ENCODE data around the gene CPM. TPM values are rescaled to one million over a fixed set of nuclear protein-coding genes. Genes with fewer than 3 reads are reported as not detected.

The CPM gene
- total and polyA plus RNA-seq, 2 of the 4 experiments (the other 2 are of a cell fraction) = 2.0 to 8.8 TPM

- Histone ChIP-seq H3K4ac (ENCODE audit: low read depth, low read length) (no peak overlapping the region), H3K14ac (replicated peaks; ENCODE audit: low read depth, low read length) (no peak overlapping the region), H3K27me3 (ENCODE audit: control insufficient read depth, insufficient read depth, low read length) (no peaks in the 10 kb centered on the region), H3K9me3 (ENCODE audit: control insufficient read depth, insufficient read depth, low read length) (no peaks in the 10 kb centered on the region), H2BK15ac (ENCODE audit: low read depth, low read length) (no peak overlapping the region), H2AK5ac (ENCODE audit: low read depth, low read length) (no peak overlapping the region), H4K91ac (ENCODE audit: insufficient read depth, low read depth, low read length) (no peak overlapping the region), H3K79me1 (ENCODE audit: low read depth in 1 of 2, low read length in 2 of 2) (no peaks in the 10 kb centered on the region), H2AFZ (replicated peaks; ENCODE audit: low read length, poor library complexity) (peak overlapping the region; percentile 13), H4K5ac (ENCODE audit: low read depth, low read length) (no peak overlapping the region), H3K4me3 (ENCODE audit: insufficient read depth, low read depth, low read length) (no peak overlapping the region), H3K56ac (ENCODE audit: extremely low read depth, insufficient read depth, low read length) (no peak overlapping the region), H3K4me1 (ENCODE audit: control insufficient read depth, insufficient read depth, low read length) (peaks cover 12% of the 10 kb centered on the region), H4K20me1 (ENCODE audit: insufficient read depth, low read length) (no peaks in the 10 kb centered on the region), H2BK20ac (ENCODE audit: low read depth, low read length) (no peak overlapping the region), H2BK120ac (ENCODE audit: low read depth, low read length) (no peak overlapping the region), H3K9me1 (ENCODE audit: insufficient read depth, low read length) (peaks cover 10% of the 10 kb centered on the region; the same call in 1 of the 2 replicates), H4K8ac (ENCODE audit: low read depth in 2 of 2, low read length in 2 of 2) (no peak overlapping the region), H2BK5ac (ENCODE audit: low read depth, low read length, poor library complexity, severe bottlenecking) (no peak overlapping the region), H3K27ac (ENCODE audit: insufficient read depth, low read length) (no peak overlapping the region), H3K23ac (ENCODE audit: low read depth, low read length) (no peak overlapping the region), H3K36me3 (ENCODE audit: control insufficient read depth, insufficient read depth, low read length) (no peaks in the 10 kb centered on the region), H2AK9ac (replicated peaks; ENCODE audit: low read depth, low read length, poor library complexity) (no peak overlapping the region), H3K18ac (ENCODE audit: low read depth, low read length) (no peak overlapping the region), H3K4me2 (ENCODE audit: low read depth, low read length) (no peak overlapping the region), H3K9ac (ENCODE audit: low read depth, low read length) (no peak overlapping the region)
- ATAC-seq (ENCODE audit: low read depth) (no peak), DNase-seq (no peak)
- dilution Hi-C loops (cut with HindIII; ENCODE audit: low sequenced_read_pairs, unreplicated experiment) = no loop called here
- CTCF ChIA-PET = no interaction called here
- 85% methylated on average over 4 of the region's 7 CpGs; no CpG with 5 or more reads in 1 of the 2 experiments for WGBS, 2 experiments (ENCODE audit: extremely low coverage in 2 of 2, insufficient read length in 1 of 2)
- BruUV-seq (replicated peaks) = no TSS peak
- intact Hi-C loops (cut with micrococcal nuclease) = no loop called here
- POLR2A ChIA-PET (ENCODE audit: unreplicated experiment) = no interaction called here
- in situ Hi-C loops (cut with MboI; ENCODE audit: low sequenced_read_pairs) = no loop called here
- TF ChIP-seq RCOR1 (IDR thresholded peaks at IDR 0.05; ENCODE audit: insufficient replicate concordance, low read length) (no peak), FOS (IDR thresholded peaks at IDR 0.05; ENCODE audit: low read depth, low read length) (no peak), SMC3 (IDR thresholded peaks at IDR 0.05; ENCODE audit: low read depth, low read length) (no peak), MAFK (IDR thresholded peaks at IDR 0.05; ENCODE audit: low read depth, low read length) (no peak), POLR2A (IDR thresholded peaks at IDR 0.05; ENCODE audit: low read depth, low read length) (no peak), NFE2L2 (IDR thresholded peaks at IDR 0.05; ENCODE audit: low read depth, low read length) (no peak), BHLHE40 (IDR thresholded peaks at IDR 0.05; ENCODE audit: low read depth, low read length) (no peak), MXI1 (IDR thresholded peaks at IDR 0.05; ENCODE audit: borderline replicate concordance, low read depth, low read length) (no peak), RAD21 (IDR thresholded peaks at IDR 0.05; ENCODE audit: low read length) (no peak), CEBPB (IDR thresholded peaks at IDR 0.05; ENCODE audit: low read depth, low read length) (no peak), CHD1 (IDR thresholded peaks at IDR 0.05; ENCODE audit: low read depth, low read length) (no peak), USF2 (IDR thresholded peaks at IDR 0.05; ENCODE audit: low read depth, low read length) (no peak)
Observed at GRCh38 chr12:68954811-68955210, 21.8 kb upstream of the CPM start.
